WTC11 (cell line): Measurements from ENCODE around the gene COG3. TPM values are rescaled to one million over a fixed set of nuclear protein-coding genes. Genes with fewer than 3 reads are reported as not detected.

Source experiments
- ATAC-seq: fragments of 200-7000 bp; cut with Tn5 transposase; 2 replicates; pipeline ENCODE4 v1.10.0; 2021; ENCODE audit warnings: mild to moderate bottlenecking, moderate library complexity
- CTCF ChIA-PET: fragments of 300-600 bp; sonication (Branson Sonifier 250); formaldehyde crosslinking; loops from one replicate; lab custom pipeline; 2021; ENCODE audit warnings: antibody characterized with exemption; lab: Charles Lee
- POLR2A ChIA-PET: fragments of 350-600 bp; sonication (Branson Sonifier 250); formaldehyde crosslinking; loops from one replicate; lab custom pipeline; 2021; ENCODE audit warnings: antibody characterized with exemption; lab: Charles Lee
- DNase-seq: peaks from one replicate; pipeline ENCODE4 v3.0.0; 2021; ENCODE audit warnings: low spot score
- H3K27ac Mint-ChIP-seq: 2 replicates; pipeline ENCODE4 v1.8.0; 2021; ENCODE audit warnings: mixed read lengths
- H3K27me3 Mint-ChIP-seq: 2 replicates; pipeline ENCODE4 v1.8.0; 2021; ENCODE audit warnings: low read depth, mild to moderate bottlenecking, moderate library complexity, mixed read lengths
- H3K36me3 Mint-ChIP-seq: 2 replicates; pipeline ENCODE4 v1.8.0; 2021; ENCODE audit warnings: mixed read lengths
- H3K4me1 Mint-ChIP-seq: 2 replicates; pipeline ENCODE4 v1.8.0; 2022; ENCODE audit warnings: mixed read lengths
- H3K4me3 Mint-ChIP-seq: 2 replicates; pipeline ENCODE4 v1.8.0; 2021; ENCODE audit warnings: mild to moderate bottlenecking, moderate library complexity, mixed read lengths
- H3K9me3 Mint-ChIP-seq: 2 replicates; pipeline ENCODE4 v1.8.0; 2021; ENCODE audit warnings: mixed read lengths
- CBFB ChIP-seq: sonication (generic); formaldehyde crosslinking; IDR thresholded peaks from 2 replicates; pipeline ENCODE4 v1.8.1; 2022; ENCODE audit warnings: mild to moderate bottlenecking, low read depth, missing genetic modification reagents
- CTCF ChIP-seq: fragments of 200-600 bp; IDR thresholded peaks from 2 replicates; pipeline ENCODE4 v1.8.0; 2022; ENCODE audit warnings: antibody characterized with exemption
- FOXP4 ChIP-seq: sonication (generic); formaldehyde crosslinking; IDR thresholded peaks from 2 replicates; pipeline ENCODE4 v1.8.0; 2022; ENCODE audit warnings: mild to moderate bottlenecking, missing genetic modification reagents
- GABPB1 ChIP-seq: sonication (generic); formaldehyde crosslinking; IDR thresholded peaks from 2 replicates; pipeline ENCODE4 v1.8.1; 2023; ENCODE audit warnings: mild to moderate bottlenecking, missing genetic modification reagents
- HMGA2 ChIP-seq: fragments of 250-450 bp; sonication (Bioruptor Pico); IDR thresholded peaks from 2 replicates; pipeline ENCODE4 v1.4.0; 2021; ENCODE audit warnings: mild to moderate bottlenecking, moderate library complexity
- JAZF1 ChIP-seq: fragments of 250-450 bp; sonication (Bioruptor Pico); IDR thresholded peaks from 2 replicates; pipeline ENCODE4 v1.9.0; 2021; ENCODE audit warnings: moderate library complexity, mild to moderate bottlenecking, inconsistent platforms
- KAT7 ChIP-seq: sonication (generic); formaldehyde crosslinking; IDR thresholded peaks from 2 replicates; pipeline ENCODE4 v1.8.1; 2023; ENCODE audit warnings: missing genetic modification reagents, mild to moderate bottlenecking, borderline replicate concordance
- NR2C2 ChIP-seq: sonication (generic); formaldehyde crosslinking; IDR thresholded peaks from 2 replicates; pipeline ENCODE4 v1.8.0; 2022; ENCODE audit warnings: mild to moderate bottlenecking, missing genetic modification reagents
- SMAD4 ChIP-seq: sonication (generic); formaldehyde crosslinking; IDR thresholded peaks from 2 replicates; pipeline ENCODE4 v1.8.0; 2022; ENCODE audit warnings: mild to moderate bottlenecking, missing genetic modification reagents
- SP1 ChIP-seq: sonication (generic); formaldehyde crosslinking; conservative IDR thresholded peaks from 2 replicates; pipeline ENCODE4 v1.8.1; 2022; ENCODE audit warnings: missing genetic modification reagents
- TP53 ChIP-seq: sonication (generic); formaldehyde crosslinking; IDR thresholded peaks from 2 replicates; pipeline ENCODE4 v1.8.1; 2023; ENCODE audit warnings: mild to moderate bottlenecking, missing genetic modification reagents
- ZBTB43 ChIP-seq: sonication (generic); formaldehyde crosslinking; IDR thresholded peaks from 2 replicates; pipeline ENCODE4 v1.8.1; 2023; ENCODE audit warnings: mild to moderate bottlenecking, missing genetic modification reagents
- ZNF138 ChIP-seq: sonication (generic); formaldehyde crosslinking; conservative IDR thresholded peaks from 2 replicates; pipeline ENCODE4 v1.8.1; 2022; ENCODE audit warnings: mild to moderate bottlenecking, moderate library complexity, missing genetic modification reagents
- ZNF317 ChIP-seq: sonication (generic); formaldehyde crosslinking; IDR thresholded peaks from 2 replicates; pipeline ENCODE4 v1.8.1; 2023; ENCODE audit warnings: low read depth, mild to moderate bottlenecking, moderate library complexity, missing genetic modification reagents, borderline replicate concordance
- total RNA-seq: library from RNA; stranded (reverse); gene quantifications from 3 replicates; pipeline ENCODE4 v1.2.3, GENCODE V29; 2021
- TF ChIP-seq, protein P1 (sequence below): sonication (generic); formaldehyde crosslinking; IDR thresholded peaks from 2 replicates; pipeline ENCODE4 v1.8.0; 2022; ENCODE audit warnings: mild to moderate bottlenecking, missing genetic modification reagents
- TF ChIP-seq, protein P2 (sequence below): fragments of 250-450 bp; sonication (Bioruptor Pico); IDR thresholded peaks from 2 replicates; pipeline ENCODE4 v1.9.0; 2021; ENCODE audit warnings: mild to moderate bottlenecking, borderline replicate concordance
- TF ChIP-seq, protein P3 (sequence below): sonication (generic); formaldehyde crosslinking; IDR thresholded peaks from 2 replicates; pipeline ENCODE4 v1.8.0; 2023; ENCODE audit warnings: missing genetic modification reagents, mild to moderate bottlenecking, borderline replicate concordance

Gene COG3
- total RNA-seq, 1 experiment from 2014 or later: 21.6 TPM

DNA sequence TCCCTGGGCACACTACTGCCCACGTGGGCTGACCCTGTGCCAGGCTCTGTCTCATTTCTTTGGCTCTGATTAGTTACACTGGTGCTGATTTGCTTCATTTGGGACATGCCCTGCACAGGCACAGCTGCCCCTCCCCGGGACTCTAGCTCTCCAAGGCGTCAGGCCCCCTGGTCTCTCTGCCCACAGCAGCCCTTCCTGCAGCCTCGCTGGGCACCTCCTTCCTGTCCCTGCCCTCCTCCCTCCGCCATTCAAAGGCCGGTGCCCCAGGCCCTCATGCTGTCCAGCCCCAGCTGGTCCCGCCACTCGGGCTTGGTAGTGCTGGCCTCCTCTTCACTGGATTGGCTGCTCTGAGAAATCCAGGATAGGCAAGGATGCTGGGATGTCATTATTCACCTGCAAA lies 77.7 kb downstream of the COG3 start:
- Mint-ChIP-seq H3K27me3 (no peaks in the 10 kb centered on the region), H3K4me1 (no peaks in the 10 kb centered on the region), H3K36me3 (no peaks in the 10 kb centered on the region), H3K4me3 (no peak overlapping the region), H3K27ac (no peak overlapping the region), H3K9me3 (no peaks in the 10 kb centered on the region)
- CTCF ChIA-PET: no interaction called here
- POLR2A ChIA-PET: no interaction called here
- no peak for ATAC-seq
- DNase-seq: no peak
- TF ChIP-seq KAT7 (CRISPR knock-in tag): no peak
- TF ChIP-seq NR2C2 (CRISPR knock-in tag): no peak
- no peak for TF ChIP-seq ZNF138 (CRISPR knock-in tag)
- TF ChIP-seq SMAD4 (CRISPR knock-in tag): no peak

DNA sequence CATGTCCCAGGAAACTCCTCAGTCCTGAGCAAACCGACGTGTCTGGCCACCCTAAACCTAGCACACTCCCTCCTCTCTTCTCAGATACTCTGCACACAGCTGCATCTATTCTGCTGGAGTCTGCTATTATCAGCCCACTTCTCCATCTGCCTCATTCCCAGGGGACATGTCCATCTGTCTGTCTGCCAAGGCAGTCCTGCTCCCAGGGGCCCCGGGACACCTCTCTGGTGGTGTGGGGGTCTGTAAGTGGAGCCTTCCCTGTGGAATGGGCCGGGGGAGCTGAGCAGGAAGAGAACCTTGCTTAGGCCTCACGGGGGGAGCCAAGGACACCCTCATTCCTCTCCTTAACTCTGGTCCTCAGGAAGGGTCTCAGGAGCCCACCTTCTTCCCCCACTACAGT lies 78.1 kb downstream of the COG3 start:
- DNase-seq: no peak
- no peak overlapping the region for H3K4me3 Mint-ChIP-seq
- no peaks in the 10 kb centered on the region for H3K9me3 Mint-ChIP-seq
- H3K4me1 Mint-ChIP-seq: no peaks in the 10 kb centered on the region
- no peak for ATAC-seq
- ChIA-PET POLR2A (interaction anchor here (0.5 kb wide), 1 partner anchor 92 kb away, joined by 4 read pairs; no protein-coding TSS in a partner anchor), CTCF (no interaction called here)
- H3K27me3 Mint-ChIP-seq: no peaks in the 10 kb centered on the region
- no peak for TF ChIP-seq SP1 (CRISPR knock-in tag)
- TF ChIP-seq, protein P1, sequence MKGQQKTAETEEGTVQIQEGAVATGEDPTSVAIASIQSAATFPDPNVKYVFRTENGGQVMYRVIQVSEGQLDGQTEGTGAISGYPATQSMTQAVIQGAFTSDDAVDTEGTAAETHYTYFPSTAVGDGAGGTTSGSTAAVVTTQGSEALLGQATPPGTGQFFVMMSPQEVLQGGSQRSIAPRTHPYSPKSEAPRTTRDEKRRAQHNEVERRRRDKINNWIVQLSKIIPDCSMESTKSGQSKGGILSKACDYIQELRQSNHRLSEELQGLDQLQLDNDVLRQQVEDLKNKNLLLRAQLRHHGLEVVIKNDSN (CRISPR knock-in tag): no peak
- H3K36me3 Mint-ChIP-seq: no peaks in the 10 kb centered on the region
- H3K27ac Mint-ChIP-seq: no peak overlapping the region

DNA sequence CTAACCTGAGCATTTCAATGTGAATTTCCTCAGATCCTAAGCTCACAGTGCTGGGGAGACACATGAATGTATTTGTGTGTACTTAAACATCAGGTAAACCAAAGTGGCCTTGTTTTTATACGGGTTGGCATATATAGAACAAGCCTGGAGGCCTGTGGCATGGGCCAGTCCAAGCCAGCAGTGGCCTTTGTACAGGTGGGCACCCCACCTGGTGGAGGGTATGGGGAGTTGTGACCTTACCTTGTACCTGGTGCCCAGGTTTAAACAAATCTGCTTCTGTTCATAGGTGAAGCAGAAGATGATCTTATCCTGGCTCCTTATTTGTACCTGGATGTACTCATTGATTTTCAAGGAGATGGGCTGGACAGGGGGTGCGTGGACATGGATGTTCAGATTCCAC lies 79.8 kb downstream of the COG3 start:
- no peak for DNase-seq
- H3K27me3 Mint-ChIP-seq: no peaks in the 10 kb centered on the region
- POLR2A ChIA-PET: no interaction called here

More for the DNA sequence above, 79.8 kb downstream of the COG3 start:
- no peaks in the 10 kb centered on the region for H3K4me1 Mint-ChIP-seq
- no peaks in the 10 kb centered on the region for H3K9me3 Mint-ChIP-seq
- H3K36me3 Mint-ChIP-seq: no peaks in the 10 kb centered on the region
- no peak overlapping the region for H3K27ac Mint-ChIP-seq
- peak; percentile 65; the same call in 1 of the 2 replicates for ATAC-seq
- TF ChIP-seq CBFB (CRISPR knock-in tag): no peak
- TF ChIP-seq CTCF: no peak
- TF ChIP-seq, protein P2, sequence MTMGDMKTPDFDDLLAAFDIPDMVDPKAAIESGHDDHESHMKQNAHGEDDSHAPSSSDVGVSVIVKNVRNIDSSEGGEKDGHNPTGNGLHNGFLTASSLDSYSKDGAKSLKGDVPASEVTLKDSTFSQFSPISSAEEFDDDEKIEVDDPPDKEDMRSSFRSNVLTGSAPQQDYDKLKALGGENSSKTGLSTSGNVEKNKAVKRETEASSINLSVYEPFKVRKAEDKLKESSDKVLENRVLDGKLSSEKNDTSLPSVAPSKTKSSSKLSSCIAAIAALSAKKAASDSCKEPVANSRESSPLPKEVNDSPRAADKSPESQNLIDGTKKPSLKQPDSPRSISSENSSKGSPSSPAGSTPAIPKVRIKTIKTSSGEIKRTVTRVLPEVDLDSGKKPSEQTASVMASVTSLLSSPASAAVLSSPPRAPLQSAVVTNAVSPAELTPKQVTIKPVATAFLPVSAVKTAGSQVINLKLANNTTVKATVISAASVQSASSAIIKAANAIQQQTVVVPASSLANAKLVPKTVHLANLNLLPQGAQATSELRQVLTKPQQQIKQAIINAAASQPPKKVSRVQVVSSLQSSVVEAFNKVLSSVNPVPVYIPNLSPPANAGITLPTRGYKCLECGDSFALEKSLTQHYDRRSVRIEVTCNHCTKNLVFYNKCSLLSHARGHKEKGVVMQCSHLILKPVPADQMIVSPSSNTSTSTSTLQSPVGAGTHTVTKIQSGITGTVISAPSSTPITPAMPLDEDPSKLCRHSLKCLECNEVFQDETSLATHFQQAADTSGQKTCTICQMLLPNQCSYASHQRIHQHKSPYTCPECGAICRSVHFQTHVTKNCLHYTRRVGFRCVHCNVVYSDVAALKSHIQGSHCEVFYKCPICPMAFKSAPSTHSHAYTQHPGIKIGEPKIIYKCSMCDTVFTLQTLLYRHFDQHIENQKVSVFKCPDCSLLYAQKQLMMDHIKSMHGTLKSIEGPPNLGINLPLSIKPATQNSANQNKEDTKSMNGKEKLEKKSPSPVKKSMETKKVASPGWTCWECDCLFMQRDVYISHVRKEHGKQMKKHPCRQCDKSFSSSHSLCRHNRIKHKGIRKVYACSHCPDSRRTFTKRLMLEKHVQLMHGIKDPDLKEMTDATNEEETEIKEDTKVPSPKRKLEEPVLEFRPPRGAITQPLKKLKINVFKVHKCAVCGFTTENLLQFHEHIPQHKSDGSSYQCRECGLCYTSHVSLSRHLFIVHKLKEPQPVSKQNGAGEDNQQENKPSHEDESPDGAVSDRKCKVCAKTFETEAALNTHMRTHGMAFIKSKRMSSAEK (CRISPR knock-in tag): no peak
- no peak for TF ChIP-seq ZBTB43 (CRISPR knock-in tag)
- no peak for TF ChIP-seq HMGA2 (CRISPR knock-in tag)
- no peak for TF ChIP-seq FOXP4 (CRISPR knock-in tag)
- TF ChIP-seq, protein P3, sequence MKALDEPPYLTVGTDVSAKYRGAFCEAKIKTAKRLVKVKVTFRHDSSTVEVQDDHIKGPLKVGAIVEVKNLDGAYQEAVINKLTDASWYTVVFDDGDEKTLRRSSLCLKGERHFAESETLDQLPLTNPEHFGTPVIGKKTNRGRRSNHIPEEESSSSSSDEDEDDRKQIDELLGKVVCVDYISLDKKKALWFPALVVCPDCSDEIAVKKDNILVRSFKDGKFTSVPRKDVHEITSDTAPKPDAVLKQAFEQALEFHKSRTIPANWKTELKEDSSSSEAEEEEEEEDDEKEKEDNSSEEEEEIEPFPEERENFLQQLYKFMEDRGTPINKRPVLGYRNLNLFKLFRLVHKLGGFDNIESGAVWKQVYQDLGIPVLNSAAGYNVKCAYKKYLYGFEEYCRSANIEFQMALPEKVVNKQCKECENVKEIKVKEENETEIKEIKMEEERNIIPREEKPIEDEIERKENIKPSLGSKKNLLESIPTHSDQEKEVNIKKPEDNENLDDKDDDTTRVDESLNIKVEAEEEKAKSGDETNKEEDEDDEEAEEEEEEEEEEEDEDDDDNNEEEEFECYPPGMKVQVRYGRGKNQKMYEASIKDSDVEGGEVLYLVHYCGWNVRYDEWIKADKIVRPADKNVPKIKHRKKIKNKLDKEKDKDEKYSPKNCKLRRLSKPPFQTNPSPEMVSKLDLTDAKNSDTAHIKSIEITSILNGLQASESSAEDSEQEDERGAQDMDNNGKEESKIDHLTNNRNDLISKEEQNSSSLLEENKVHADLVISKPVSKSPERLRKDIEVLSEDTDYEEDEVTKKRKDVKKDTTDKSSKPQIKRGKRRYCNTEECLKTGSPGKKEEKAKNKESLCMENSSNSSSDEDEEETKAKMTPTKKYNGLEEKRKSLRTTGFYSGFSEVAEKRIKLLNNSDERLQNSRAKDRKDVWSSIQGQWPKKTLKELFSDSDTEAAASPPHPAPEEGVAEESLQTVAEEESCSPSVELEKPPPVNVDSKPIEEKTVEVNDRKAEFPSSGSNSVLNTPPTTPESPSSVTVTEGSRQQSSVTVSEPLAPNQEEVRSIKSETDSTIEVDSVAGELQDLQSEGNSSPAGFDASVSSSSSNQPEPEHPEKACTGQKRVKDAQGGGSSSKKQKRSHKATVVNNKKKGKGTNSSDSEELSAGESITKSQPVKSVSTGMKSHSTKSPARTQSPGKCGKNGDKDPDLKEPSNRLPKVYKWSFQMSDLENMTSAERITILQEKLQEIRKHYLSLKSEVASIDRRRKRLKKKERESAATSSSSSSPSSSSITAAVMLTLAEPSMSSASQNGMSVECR: no peak
- TF ChIP-seq JAZF1 (CRISPR knock-in tag): no peak
- TF ChIP-seq GABPB1 (CRISPR knock-in tag): no peak
- TF ChIP-seq ZNF317: no peak
- no peak for TF ChIP-seq TP53 (CRISPR knock-in tag)
- no peak overlapping the region for H3K4me3 Mint-ChIP-seq
- CTCF ChIA-PET: interaction anchor here (1.3 to 1.7 kb wide), 2 partner anchors 19 to 184 kb away, joined by 4 to 5 read pairs; no protein-coding TSS in a partner anchor
